Body of pancreas (tissue), 4 donors: Measurements from ENCODE around the gene SRXN1.

Experiments used
- CTCF ChIP-seq, 7 experiments: fragments of 450-650 bp in 4 of 7; fragments of 200-600 bp in 3 of 7; sonication (generic) in 3 of 7; IDR thresholded peaks; one replicate each; pipeline ENCODE4 v1.5.1; 2016 to 2019; ENCODE audit warnings: antibody characterized with exemption in 7 of 7
- POLR2A ChIP-seq, 3 donors: fragments of 450-650 bp; IDR thresholded peaks; one replicate each; pipeline ENCODE4 v1.6.1; 2016; ENCODE audit warnings: antibody characterized with exemption in 3 of 3, mild to moderate bottlenecking in 2 of 3

GRCh38 chr20:676315-676937 is 23.4 kb upstream of the SRXN1 start:
- TF ChIP-seq CTCF (IDR thresholded peaks at IDR 0.05) (no peak), POLR2A (IDR thresholded peaks at IDR 0.05) (no peak)
